Breast epithelium (tissue), 4 donors: Measurements from ENCODE around the gene KIF21A. TPM values are rescaled to one million over a fixed set of nuclear protein-coding genes. Genes with fewer than 3 reads are reported as not detected.

ENCODE experiments used
- DNase-seq, 2 donors: peaks; one replicate each; pipeline ENCODE4 v3.0.0-alpha.2; 2019; ENCODE audit warnings: low spot score in 2 of 2
- H3K27ac ChIP-seq, 2 donors: fragments of 200-600 bp; sonication (generic) in 1 of 2; one replicate each; pipeline ENCODE4 v1.5.1; 2016 to 2019; ENCODE audit warnings: mild to moderate bottlenecking in 1 of 2
- H3K27me3 ChIP-seq, 2 donors: fragments of 200-600 bp; sonication (generic) in 1 of 2; one replicate each; pipeline versions ENCODE4 v1.5.1 to v1.6.0; 2017 to 2019; ENCODE audit warnings: control low read depth in 1 of 2, mild to moderate bottlenecking in 1 of 2
- H3K36me3 ChIP-seq: fragments of 200-600 bp; one replicate; pipeline ENCODE4 v1.5.1; 2019
- H3K4me1 ChIP-seq, 2 donors: fragments of 200-600 bp; sonication (generic); one replicate each; pipeline ENCODE4 v1.5.1; 2016 to 2019; ENCODE audit warnings: control low read depth in 1 of 2
- H3K4me3 ChIP-seq, 3 donors: fragments of 200-600 bp; sonication (generic); 1 replicate in 2 of 3; 2 replicates in 1 of 3; pipeline ENCODE4 v1.5.1; 2016 to 2019; ENCODE audit warnings: mild to moderate bottlenecking in 3 of 3, moderate library complexity in 2 of 3
- H3K9me3 ChIP-seq, 2 donors: fragments of 200-600 bp; sonication (generic) in 1 of 2; one replicate each; pipeline ENCODE4 v1.5.1; 2016 to 2019; ENCODE audit warnings: control low read depth in 1 of 2
- POLR2A ChIP-seq: fragments of 450-650 bp; IDR thresholded peaks from one replicate; pipeline ENCODE4 v1.6.1; 2016; ENCODE audit warnings: antibody characterized with exemption, mild to moderate bottlenecking, moderate library complexity
- POLR2AphosphoS5 ChIP-seq, 3 donors: sonication (generic); formaldehyde crosslinking; IDR thresholded peaks; one replicate each; pipeline ENCODE4 v1.6.1; 2017; ENCODE audit warnings: antibody characterized with exemption in 3 of 3
- intact Hi-C: fragments of 100-400 bp; cut with DNase I; formaldehyde crosslinking; loops from one replicate; pipeline ENCODE4 v1.15.1; 2023; ENCODE audit warnings: low total_unique reads
- total RNA-seq, 3 donors: library from RNA; depleted of rRNA; stranded (reverse); fragments of >200 nt; gene quantifications; one replicate each; pipeline ENCODE4 v1.1.0, GENCODE V29; 2016
- TF ChIP-seq, protein P1 (sequence below), 3 donors: fragments of 450-650 bp; IDR thresholded peaks; one replicate each; pipeline ENCODE4 v1.5.1; 2016 to 2017; ENCODE audit warnings: antibody characterized with exemption in 3 of 3, mild to moderate bottlenecking in 3 of 3, moderate library complexity in 3 of 3

The KIF21A gene
- total RNA-seq, 3 donors from 2014 or later, result 10.2 to 23.7 (median 11.7) TPM

DNA sequence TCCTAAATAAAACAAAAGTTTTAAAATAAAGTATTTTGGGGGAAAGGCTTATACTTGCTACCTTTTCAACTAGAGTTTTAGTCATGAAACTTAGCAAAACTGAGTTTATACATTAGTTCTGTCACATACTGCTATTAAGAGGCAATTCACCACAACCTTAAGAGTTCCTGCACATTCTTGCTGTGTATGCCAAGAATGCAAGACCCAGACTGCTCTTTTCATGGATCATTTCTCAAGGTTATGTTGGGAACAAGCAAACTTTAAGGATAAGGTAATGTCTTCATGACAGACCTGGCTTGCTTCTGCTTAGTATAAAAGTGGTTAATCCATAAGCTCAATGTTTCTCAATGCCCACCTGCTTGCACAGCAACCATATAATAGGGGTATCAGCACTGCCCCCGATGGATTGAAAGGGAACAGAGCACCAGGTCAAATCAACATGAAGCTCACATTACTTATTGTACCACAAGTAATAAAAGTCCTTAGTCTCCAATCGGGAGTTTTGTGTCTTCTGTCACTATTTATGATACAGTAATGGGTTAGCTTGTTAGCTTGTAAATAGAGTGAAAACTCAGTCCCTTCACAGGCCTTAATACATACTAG lies 67.6 kb downstream of the KIF21A start:
- Histone ChIP-seq H3K27ac (no peak overlapping the region), H3K4me1 (no peaks in the 10 kb centered on the region), H3K27me3 (no peaks in the 10 kb centered on the region), H3K4me3 (no peak overlapping the region), H3K9me3 (no peaks in the 10 kb centered on the region), H3K36me3 (no peaks in the 10 kb centered on the region)
- intact Hi-C loops, result no loop called here
- TF ChIP-seq, protein P1, sequence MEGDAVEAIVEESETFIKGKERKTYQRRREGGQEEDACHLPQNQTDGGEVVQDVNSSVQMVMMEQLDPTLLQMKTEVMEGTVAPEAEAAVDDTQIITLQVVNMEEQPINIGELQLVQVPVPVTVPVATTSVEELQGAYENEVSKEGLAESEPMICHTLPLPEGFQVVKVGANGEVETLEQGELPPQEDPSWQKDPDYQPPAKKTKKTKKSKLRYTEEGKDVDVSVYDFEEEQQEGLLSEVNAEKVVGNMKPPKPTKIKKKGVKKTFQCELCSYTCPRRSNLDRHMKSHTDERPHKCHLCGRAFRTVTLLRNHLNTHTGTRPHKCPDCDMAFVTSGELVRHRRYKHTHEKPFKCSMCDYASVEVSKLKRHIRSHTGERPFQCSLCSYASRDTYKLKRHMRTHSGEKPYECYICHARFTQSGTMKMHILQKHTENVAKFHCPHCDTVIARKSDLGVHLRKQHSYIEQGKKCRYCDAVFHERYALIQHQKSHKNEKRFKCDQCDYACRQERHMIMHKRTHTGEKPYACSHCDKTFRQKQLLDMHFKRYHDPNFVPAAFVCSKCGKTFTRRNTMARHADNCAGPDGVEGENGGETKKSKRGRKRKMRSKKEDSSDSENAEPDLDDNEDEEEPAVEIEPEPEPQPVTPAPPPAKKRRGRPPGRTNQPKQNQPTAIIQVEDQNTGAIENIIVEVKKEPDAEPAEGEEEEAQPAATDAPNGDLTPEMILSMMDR (IDR thresholded peaks at IDR 0.05), result no peak
- TF ChIP-seq POLR2AphosphoS5 (IDR thresholded peaks at IDR 0.05) (no peak), POLR2A (no peak)
- DNase-seq, result no peak

DNA sequence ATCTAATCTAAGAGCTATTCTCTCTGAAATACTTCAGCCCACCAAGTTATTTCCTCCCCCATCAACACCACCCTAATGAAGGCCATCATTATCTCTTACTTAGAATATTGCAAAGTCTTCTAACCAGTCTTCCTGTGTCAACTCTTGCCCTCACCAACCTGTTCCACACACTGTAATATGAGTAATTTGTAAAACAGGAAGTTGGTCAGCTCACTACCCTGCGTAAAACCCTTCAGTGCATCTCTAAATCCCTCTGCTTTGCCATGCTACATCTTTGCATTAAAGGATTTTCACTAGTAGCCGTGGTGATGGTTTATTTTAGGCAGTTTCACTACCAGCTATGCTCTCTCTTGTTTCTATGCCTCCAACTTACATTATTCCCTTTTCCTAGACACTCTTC lies 70.0 kb downstream of the KIF21A start:
- no peak overlapping the region for H3K27ac ChIP-seq
- intact Hi-C loops, result no loop called here
- no peaks in the 10 kb centered on the region for H3K4me1 ChIP-seq
- no peak overlapping the region for H3K4me3 ChIP-seq
- H3K36me3 ChIP-seq, result no peaks in the 10 kb centered on the region
- no peak for DNase-seq
- TF ChIP-seq POLR2A, result no peak
- TF ChIP-seq, protein P1 (IDR thresholded peaks at IDR 0.05), result no peak
- no peak for TF ChIP-seq POLR2AphosphoS5 (IDR thresholded peaks at IDR 0.05)
- H3K27me3 ChIP-seq, result no peaks in the 10 kb centered on the region
- no peaks in the 10 kb centered on the region for H3K9me3 ChIP-seq

DNA sequence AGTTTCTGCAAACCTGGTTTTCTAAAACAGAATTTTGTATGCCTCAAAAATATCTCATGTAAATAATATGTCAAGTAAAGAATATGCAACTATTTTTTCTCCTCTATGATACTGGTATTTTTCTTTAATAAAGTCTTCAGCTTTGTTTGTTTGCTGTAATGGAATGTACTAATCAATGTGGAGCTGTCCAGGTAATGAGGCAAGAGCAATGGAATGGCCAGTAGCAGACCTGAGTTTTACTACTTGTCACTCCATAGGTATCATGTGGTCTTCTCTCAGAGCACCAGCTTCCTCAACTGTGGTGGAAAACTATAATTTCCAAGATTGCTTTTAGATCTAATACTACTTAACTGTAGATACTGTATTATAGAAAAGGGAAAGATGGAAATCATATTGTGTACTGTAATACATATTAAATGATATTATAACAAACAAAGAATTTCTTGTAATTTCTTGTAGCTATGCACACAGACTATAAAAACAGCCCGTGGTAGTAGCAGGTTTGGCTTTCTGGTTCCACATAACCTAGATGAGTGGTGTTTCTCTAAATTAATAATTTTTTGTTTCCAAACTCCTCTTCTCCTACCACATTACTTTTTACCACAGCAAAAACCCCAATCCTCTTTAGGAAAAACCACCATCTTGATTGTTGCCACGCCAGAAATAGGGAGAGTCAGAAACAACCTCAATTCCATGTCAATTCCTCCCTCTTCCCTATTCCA lies 70.6 kb downstream of the KIF21A start:
- H3K36me3 ChIP-seq, result no peaks in the 10 kb centered on the region
- TF ChIP-seq POLR2AphosphoS5 (IDR thresholded peaks at IDR 0.05) (no peak), POLR2A (no peak)
- TF ChIP-seq, protein P1 (IDR thresholded peaks at IDR 0.05), result no peak
- H3K4me1 ChIP-seq, result no peaks in the 10 kb centered on the region
- no peak for DNase-seq
- H3K9me3 ChIP-seq, result no peaks in the 10 kb centered on the region
- H3K27me3 ChIP-seq, result no peaks in the 10 kb centered on the region
- intact Hi-C loops, result no loop called here
- H3K27ac ChIP-seq, result no peak overlapping the region
- H3K4me3 ChIP-seq, result no peak overlapping the region

DNA sequence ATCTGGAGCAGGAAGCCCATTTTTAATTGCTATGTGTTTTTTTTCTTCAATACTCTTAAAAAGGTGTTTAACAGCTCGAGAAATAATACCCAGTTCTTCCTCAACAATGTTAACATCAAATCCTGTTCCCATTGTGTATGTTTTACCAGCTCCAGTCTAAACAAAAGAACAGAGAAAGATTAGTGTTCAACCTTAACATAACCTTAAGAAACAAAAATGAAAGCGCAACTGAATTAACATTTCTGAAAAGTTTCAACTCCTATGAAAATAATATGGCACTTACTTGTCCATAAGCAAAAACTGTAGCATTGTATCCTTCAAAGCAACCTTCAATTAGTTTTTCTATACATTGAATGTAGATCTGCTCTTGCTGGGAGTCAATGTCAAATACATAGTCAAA lies 73.2 kb downstream of the KIF21A start:
- Histone ChIP-seq H3K36me3 (no peaks in the 10 kb centered on the region), H3K9me3 (no peaks in the 10 kb centered on the region), H3K27ac (no peak overlapping the region), H3K27me3 (no peaks in the 10 kb centered on the region), H3K4me1 (no peaks in the 10 kb centered on the region), H3K4me3 (no peak overlapping the region)
- no peak for DNase-seq
- no peak for TF ChIP-seq POLR2A
- intact Hi-C loops, result loop anchor here (10.0 kb wide), 1 partner anchor 495 kb away; no protein-coding TSS in a partner anchor

DNA sequence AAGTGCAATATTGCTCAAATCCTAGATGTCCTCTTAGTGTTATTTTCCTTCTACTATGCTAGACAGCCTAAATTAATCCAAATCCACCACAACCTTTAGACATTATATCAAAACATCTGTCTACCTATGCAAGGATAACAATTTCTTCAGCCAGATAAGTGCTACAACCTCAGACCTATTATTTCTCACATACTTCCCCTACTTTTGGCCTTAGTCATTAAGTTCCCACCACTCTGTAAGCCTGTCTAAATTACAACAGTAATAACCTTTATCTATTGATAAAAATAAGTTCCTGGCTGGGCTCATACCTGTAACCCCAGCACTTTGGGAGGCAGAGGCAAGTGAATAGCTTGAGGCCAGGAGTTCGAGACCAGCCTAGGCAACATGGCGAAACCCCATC lies 74.0 kb downstream of the KIF21A start:
- Histone ChIP-seq H3K36me3 (no peaks in the 10 kb centered on the region), H3K9me3 (no peaks in the 10 kb centered on the region), H3K4me1 (no peaks in the 10 kb centered on the region), H3K27ac (no peak overlapping the region), H3K4me3 (no peak overlapping the region), H3K27me3 (no peaks in the 10 kb centered on the region)
- TF ChIP-seq, protein P1 (IDR thresholded peaks at IDR 0.05), result no peak
- no peak for TF ChIP-seq POLR2AphosphoS5 (IDR thresholded peaks at IDR 0.05)
- TF ChIP-seq POLR2A, result no peak
- no peak for DNase-seq
- intact Hi-C loops, result loop anchor here (10.0 kb wide), 1 partner anchor 494 kb away; no protein-coding TSS in a partner anchor
